HCT116 (cell line): ENCODE measurements around the gene TTYH2. TPM values are rescaled to one million over a fixed set of nuclear protein-coding genes. Genes with fewer than 3 reads are reported as not detected.

Experiments used
- ATAC-seq: fragments of 200-7000 bp; cut with Tn5 transposase; 2 replicates; pipeline ENCODE4 v1.9.1; 2020; ENCODE audit warnings: mild to moderate bottlenecking, moderate library complexity
- BruUV-seq: library from RNA; stranded (reverse); fragments of 400-500 nt; replicated peaks from 2 replicates; lab custom pipeline; 2021; lab: Mats Ljungman, UMichigan
- CTCF ChIA-PET: fragments of 300-600 bp; sonication (Branson Sonifier 250); formaldehyde crosslinking; loops from one replicate; lab custom pipeline; 2021; ENCODE audit warnings: antibody characterized with exemption; lab: Charles Lee
- POLR2A ChIA-PET: fragments of 300-600, 350-600 bp; sonication (Branson Sonifier 250); formaldehyde crosslinking; loops from one replicate; lab custom pipeline; 2021; ENCODE audit warnings: antibody characterized with exemption; lab: Charles Lee
- RAD21 ChIA-PET, 2 experiments: fragments of 300-600 bp; sonication (Branson Sonifier 250); formaldehyde crosslinking; loops; one replicate each; lab custom pipeline; 2023; ENCODE audit warnings: low total read pairs in 2 of 2; ENCODE audit not compliant: uncharacterized antibody in 2 of 2, unreplicated experiment in 2 of 2, low non-redundant PET in 1 of 2; lab: Charles Lee
- DNase-seq: peaks from one replicate; pipeline ENCODE4 v3.0.0-alpha.2; 2010; ENCODE audit warnings: low read depth, low spot score
- H2AFZ ChIP-seq: fragments of 200-600 bp; shearing (Covaris generic), sonication (generic); 2 replicates; pipeline ENCODE4 v1.6.1; 2017; ENCODE audit warnings: low read depth, mixed run types, mixed read lengths, antibody characterized with exemption, low read length; ENCODE audit not compliant: poor library complexity, severe bottlenecking
- H3K27ac ChIP-seq: 2 replicates; pipeline ENCODE4 v1.5.1; 2012; ENCODE audit warnings: low read depth, low read length
- H3K27me3 ChIP-seq: fragments of 200-600 bp; sonication (generic); 2 replicates; pipeline ENCODE4 v1.6.1; 2016; ENCODE audit warnings: mixed run types, low read length, mixed read lengths; ENCODE audit not compliant: insufficient read depth
- H3K36me3 ChIP-seq, 2 experiments: fragments of 200-500 bp in 1 of 2; fragments of 200-600 bp in 1 of 2; sonication (Bioruptor generic) in 1 of 2; sonication (generic) in 1 of 2; 2 replicates each; pipeline versions ENCODE4 v1.5.1 to v1.6.1; 2014 to 2016; ENCODE audit warnings: low read length in 2 of 2, inconsistent platforms in 1 of 2, mixed read lengths in 1 of 2, mixed run types in 1 of 2; ENCODE audit not compliant: insufficient read depth in 2 of 2, control insufficient read depth in 1 of 2
- H3K4me1 ChIP-seq, 2 experiments: fragments of 200-600 bp in 1 of 2; sonication (generic) in 1 of 2; 2 replicates each; pipeline versions ENCODE4 v1.5.1 to v1.6.1; 2012 to 2017; ENCODE audit warnings: low read length in 2 of 2, inconsistent platforms in 1 of 2, mild to moderate bottlenecking in 1 of 2, mixed read lengths in 1 of 2, mixed run types in 1 of 2, moderate library complexity in 1 of 2; ENCODE audit not compliant: insufficient read depth in 2 of 2, control insufficient read depth in 1 of 2
- H3K4me2 ChIP-seq: fragments of 200-600 bp; sonication (generic); 2 replicates; pipeline ENCODE4 v1.6.1; 2017; ENCODE audit warnings: mixed run types, low read length, mixed read lengths
- H3K4me3 ChIP-seq, 2 experiments: fragments of 200-600 bp in 1 of 2; sonication (generic) in 1 of 2; replicated peaks in 1 of 2; 2 replicates each; pipeline ENCODE4 v1.5.1; 2011 to 2016; ENCODE audit warnings: low read length in 2 of 2, control low read depth in 1 of 2, low read depth in 1 of 2, mild to moderate bottlenecking in 1 of 2, mixed read lengths in 1 of 2, mixed run types in 1 of 2
- H3K79me2 ChIP-seq: fragments of 200-600 bp; sonication (generic); 2 replicates; pipeline ENCODE4 v1.6.1; 2017; ENCODE audit warnings: mild to moderate bottlenecking, mixed run types, low read length, moderate library complexity, mixed read lengths; ENCODE audit not compliant: insufficient read depth
- H3K9ac ChIP-seq: fragments of 200-600 bp; sonication (generic); 2 replicates; pipeline ENCODE4 v1.6.1; 2016; ENCODE audit warnings: low read length, mixed read lengths
- H3K9me2 ChIP-seq: fragments of 200-600 bp; sonication (generic), shearing (Covaris generic); 2 replicates; pipeline ENCODE4 v1.6.1; 2017; ENCODE audit warnings: mixed run types, mild to moderate bottlenecking, moderate library complexity; ENCODE audit not compliant: insufficient read depth
- H3K9me3 ChIP-seq, 2 experiments: fragments of 200-500 bp in 1 of 2; fragments of 200-600 bp in 1 of 2; sonication (Bioruptor generic) in 1 of 2; sonication (generic) in 1 of 2; 2 replicates each; pipeline ENCODE4 v1.6.1; 2014 to 2017; ENCODE audit warnings: low read length in 2 of 2, mixed read lengths in 2 of 2, inconsistent platforms in 1 of 2, low read depth in 1 of 2, mild to moderate bottlenecking in 1 of 2, mixed run types in 1 of 2, moderate library complexity in 1 of 2; ENCODE audit not compliant: control insufficient read depth in 1 of 2, insufficient read depth in 1 of 2
- H4K20me1 ChIP-seq: fragments of 200-600 bp; sonication (generic), shearing (Covaris generic); 2 replicates; pipeline ENCODE4 v1.6.1; 2017; ENCODE audit warnings: mixed run types, mild to moderate bottlenecking, moderate library complexity; ENCODE audit not compliant: insufficient read depth
- CEBPB ChIP-seq: IDR thresholded peaks from 2 replicates; pipeline ENCODE4 v1.6.1; 2012; ENCODE audit warnings: low read depth
- EGR1 ChIP-seq: IDR thresholded peaks from 2 replicates; pipeline ENCODE4 v1.6.1; 2012; ENCODE audit warnings: low read depth
- EZH2 ChIP-seq: fragments of 200-600 bp; sonication (generic); IDR thresholded peaks from 2 replicates; pipeline ENCODE4 v1.6.1; 2017; ENCODE audit warnings: antibody characterized with exemption, mixed run types
- EZH2phosphoT487 ChIP-seq: fragments of 200-600 bp; IDR thresholded peaks from 2 replicates; pipeline ENCODE4 v1.6.1; 2018; ENCODE audit warnings: antibody characterized with exemption, borderline replicate concordance
- MAX ChIP-seq: IDR thresholded peaks from 2 replicates; pipeline ENCODE4 v1.6.1; 2012
- POLR2AphosphoS5 ChIP-seq: IDR thresholded peaks from 2 replicates; pipeline ENCODE4 v1.6.1; 2011; ENCODE audit warnings: mild to moderate bottlenecking, low read depth, low read length, moderate library complexity
- RAD21 ChIP-seq: IDR thresholded peaks from 2 replicates; pipeline ENCODE4 v1.6.1; 2012; ENCODE audit warnings: low read depth, mild to moderate bottlenecking
- SIN3A ChIP-seq: IDR thresholded peaks from 2 replicates; pipeline ENCODE4 v1.6.1; 2012; ENCODE audit warnings: low read depth
- SP1 ChIP-seq: IDR thresholded peaks from 2 replicates; pipeline ENCODE4 v1.6.1; 2012; ENCODE audit warnings: low read depth
- ZNF274 ChIP-seq: fragments of 200-500 bp; sonication (Bioruptor generic); IDR thresholded peaks from 2 replicates; pipeline ENCODE4 v1.6.1; 2014; ENCODE audit warnings: mild to moderate bottlenecking, low read depth, low read length, inconsistent platforms
- intact Hi-C: fragments of 100-400 bp; cut with micrococcal nuclease; formaldehyde crosslinking; loops from 2 replicates; pipeline ENCODE4 v1.10.0; 2022
- total RNA-seq: library from RNA; stranded (reverse); gene quantifications from one replicate; pipeline ENCODE4 v1.2.1, GENCODE V29; 2021; ENCODE audit not compliant: unreplicated experiment
- TF ChIP-seq, protein P1 (sequence below), 3 experiments: fragments of 200-600 bp in 1 of 3; sonication (generic) in 1 of 3; IDR thresholded peaks in 2 of 3; conservative IDR thresholded peaks in 1 of 3; 2 replicates each; pipeline ENCODE4 v1.5.1; 2012 to 2017; ENCODE audit warnings: low read depth in 2 of 3, low read length in 2 of 3, antibody characterized with exemption in 1 of 3, borderline replicate concordance in 1 of 3, control low read depth in 1 of 3, mild to moderate bottlenecking in 1 of 3, mixed read lengths in 1 of 3, mixed run types in 1 of 3, moderate library complexity in 1 of 3; ENCODE audit not compliant: insufficient read depth in 1 of 3
- TF ChIP-seq, protein P2 (sequence below): IDR thresholded peaks from 2 replicates; pipeline ENCODE4 v1.6.1; 2012

TTYH2 gene
- total RNA-seq, 1 experiment from 2014 or later, result 10.8 TPM

DNA sequence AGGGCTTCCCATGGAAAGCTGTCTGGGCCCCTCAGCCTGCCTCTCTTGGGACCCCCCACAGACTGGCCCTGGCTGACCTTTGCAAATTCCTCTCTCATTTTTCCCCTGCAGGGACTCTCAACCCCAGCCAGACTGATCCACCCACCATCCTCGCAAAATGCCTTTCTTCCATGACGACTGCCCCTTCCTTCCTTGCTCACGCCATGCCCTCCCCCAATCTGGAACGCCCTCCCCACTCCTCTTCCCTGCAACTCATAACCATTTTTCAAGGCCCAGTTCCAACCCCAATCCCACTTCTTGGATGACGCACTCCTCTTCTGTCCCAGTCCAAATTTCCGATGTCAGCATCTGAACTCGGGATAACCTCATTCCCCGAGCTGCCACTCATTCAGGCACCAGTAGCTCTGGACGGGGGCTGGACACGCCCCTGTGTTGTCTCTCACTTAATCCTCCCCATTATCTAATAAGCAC lies 59.4 kb downstream of the TTYH2 start:
- no peaks in the 10 kb centered on the region for H3K79me2 ChIP-seq
- no peak overlapping the region for H3K27ac ChIP-seq
- no peaks in the 10 kb centered on the region for H3K9me2 ChIP-seq
- no peak overlapping the region for H3K4me3 ChIP-seq
- no peaks in the 10 kb centered on the region for H3K4me1 ChIP-seq
- intact Hi-C loops, result no loop called here
- no peak overlapping the region for H3K9ac ChIP-seq
- ChIA-PET RAD21 (no interaction called here), POLR2A (no interaction called here), CTCF (interaction anchor here (0.6 kb wide), 1 partner anchor 12 kb away, joined by 3 read pairs; no protein-coding TSS in a partner anchor)
- H3K27me3 ChIP-seq, result 0 out of 2 replicates have a peak, but pooled peaks cover 3% of the 10 kb centered on the region
- BruUV-seq, result no TSS peak
- H3K36me3 ChIP-seq, result no peaks in the 10 kb centered on the region
- ATAC-seq (no peak), DNase-seq (no peak)
- H3K9me3 ChIP-seq, result no peaks in the 10 kb centered on the region
- H4K20me1 ChIP-seq, result no peaks in the 10 kb centered on the region
- no peak for TF ChIP-seq RAD21
- no peak for TF ChIP-seq CEBPB
- TF ChIP-seq EZH2, result no peak
- TF ChIP-seq SIN3A, result no peak
- TF ChIP-seq POLR2AphosphoS5, result no peak
- no peak for TF ChIP-seq SP1
- TF ChIP-seq, protein P1, sequence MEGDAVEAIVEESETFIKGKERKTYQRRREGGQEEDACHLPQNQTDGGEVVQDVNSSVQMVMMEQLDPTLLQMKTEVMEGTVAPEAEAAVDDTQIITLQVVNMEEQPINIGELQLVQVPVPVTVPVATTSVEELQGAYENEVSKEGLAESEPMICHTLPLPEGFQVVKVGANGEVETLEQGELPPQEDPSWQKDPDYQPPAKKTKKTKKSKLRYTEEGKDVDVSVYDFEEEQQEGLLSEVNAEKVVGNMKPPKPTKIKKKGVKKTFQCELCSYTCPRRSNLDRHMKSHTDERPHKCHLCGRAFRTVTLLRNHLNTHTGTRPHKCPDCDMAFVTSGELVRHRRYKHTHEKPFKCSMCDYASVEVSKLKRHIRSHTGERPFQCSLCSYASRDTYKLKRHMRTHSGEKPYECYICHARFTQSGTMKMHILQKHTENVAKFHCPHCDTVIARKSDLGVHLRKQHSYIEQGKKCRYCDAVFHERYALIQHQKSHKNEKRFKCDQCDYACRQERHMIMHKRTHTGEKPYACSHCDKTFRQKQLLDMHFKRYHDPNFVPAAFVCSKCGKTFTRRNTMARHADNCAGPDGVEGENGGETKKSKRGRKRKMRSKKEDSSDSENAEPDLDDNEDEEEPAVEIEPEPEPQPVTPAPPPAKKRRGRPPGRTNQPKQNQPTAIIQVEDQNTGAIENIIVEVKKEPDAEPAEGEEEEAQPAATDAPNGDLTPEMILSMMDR (IDR thresholded peaks at IDR 0.05 in 2 of 3, conservative IDR thresholded peaks at IDR 0.05 in 1 of 3; ENCODE audit: borderline replicate concordance in 1 of 3, insufficient read depth in 1 of 3, low read depth in 2 of 3, low read length in 2 of 3), result no peak
- TF ChIP-seq, protein P2, sequence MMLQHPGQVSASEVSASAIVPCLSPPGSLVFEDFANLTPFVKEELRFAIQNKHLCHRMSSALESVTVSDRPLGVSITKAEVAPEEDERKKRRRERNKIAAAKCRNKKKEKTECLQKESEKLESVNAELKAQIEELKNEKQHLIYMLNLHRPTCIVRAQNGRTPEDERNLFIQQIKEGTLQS, result no peak
- TF ChIP-seq EGR1, result no peak
- no peak for TF ChIP-seq EZH2phosphoT487
- no peak for TF ChIP-seq MAX
- TF ChIP-seq ZNF274, result no peak
- H2AFZ ChIP-seq, result no peak overlapping the region
- H3K4me2 ChIP-seq, result no peak overlapping the region
